Hepatic stellate cell (primary cell): ENCODE data around the gene UBLCP1.
"Not testable (repeated sequence)": the region's sequence is repeated elsewhere in the genome, so short reads cannot be mapped to it uniquely, and the experiment has no call there.

Experiments used
- DNase-seq: peaks from one replicate; pipeline ENCODE4 v3.0.0; 2011; ENCODE audit warnings: low spot score

UBLCP1 gene, protein sequence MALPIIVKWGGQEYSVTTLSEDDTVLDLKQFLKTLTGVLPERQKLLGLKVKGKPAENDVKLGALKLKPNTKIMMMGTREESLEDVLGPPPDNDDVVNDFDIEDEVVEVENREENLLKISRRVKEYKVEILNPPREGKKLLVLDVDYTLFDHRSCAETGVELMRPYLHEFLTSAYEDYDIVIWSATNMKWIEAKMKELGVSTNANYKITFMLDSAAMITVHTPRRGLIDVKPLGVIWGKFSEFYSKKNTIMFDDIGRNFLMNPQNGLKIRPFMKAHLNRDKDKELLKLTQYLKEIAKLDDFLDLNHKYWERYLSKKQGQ

DNA sequence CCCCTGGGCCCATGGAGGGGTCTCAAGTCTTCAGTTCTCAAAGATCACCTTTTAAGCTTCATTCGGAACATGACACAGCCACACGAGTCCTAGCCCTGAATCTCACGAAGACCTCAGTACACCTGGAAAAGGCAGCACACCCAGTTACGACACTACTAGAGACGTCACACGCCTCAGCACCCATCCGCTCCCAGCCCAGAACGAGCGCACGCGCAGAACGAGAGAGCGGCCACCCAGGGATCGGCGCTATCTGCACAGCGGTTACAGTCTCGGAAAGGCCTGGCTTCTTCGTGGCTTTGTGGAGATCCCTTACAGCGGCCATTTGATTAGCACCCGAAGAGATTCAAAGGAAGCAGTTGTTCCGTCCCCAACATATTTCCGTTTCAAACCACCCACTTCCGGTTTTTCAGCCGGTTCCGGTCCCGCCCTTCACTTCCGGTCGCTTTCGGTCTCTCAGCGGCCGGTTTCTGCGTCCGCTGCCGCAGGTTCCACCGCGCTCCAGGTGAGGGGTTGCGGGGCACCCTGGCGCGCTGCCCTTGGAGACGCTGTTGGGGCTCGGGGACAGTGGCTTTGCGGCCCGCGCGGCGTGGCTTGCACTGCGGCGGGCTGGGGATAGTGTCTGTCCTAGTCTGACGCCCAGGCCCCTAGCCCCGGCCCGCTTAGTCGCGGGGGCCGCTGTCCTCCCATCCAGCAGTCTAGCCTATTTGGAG lies at the start of gene UBLCP1:
Gene UBLCP1, plus strand, starts transcription at position 432 of the 710 bp plus-strand sequence. CDS start 5,626 bp downstream, outside the sequence.
- DNase-seq = peak; percentile 80

DNA sequence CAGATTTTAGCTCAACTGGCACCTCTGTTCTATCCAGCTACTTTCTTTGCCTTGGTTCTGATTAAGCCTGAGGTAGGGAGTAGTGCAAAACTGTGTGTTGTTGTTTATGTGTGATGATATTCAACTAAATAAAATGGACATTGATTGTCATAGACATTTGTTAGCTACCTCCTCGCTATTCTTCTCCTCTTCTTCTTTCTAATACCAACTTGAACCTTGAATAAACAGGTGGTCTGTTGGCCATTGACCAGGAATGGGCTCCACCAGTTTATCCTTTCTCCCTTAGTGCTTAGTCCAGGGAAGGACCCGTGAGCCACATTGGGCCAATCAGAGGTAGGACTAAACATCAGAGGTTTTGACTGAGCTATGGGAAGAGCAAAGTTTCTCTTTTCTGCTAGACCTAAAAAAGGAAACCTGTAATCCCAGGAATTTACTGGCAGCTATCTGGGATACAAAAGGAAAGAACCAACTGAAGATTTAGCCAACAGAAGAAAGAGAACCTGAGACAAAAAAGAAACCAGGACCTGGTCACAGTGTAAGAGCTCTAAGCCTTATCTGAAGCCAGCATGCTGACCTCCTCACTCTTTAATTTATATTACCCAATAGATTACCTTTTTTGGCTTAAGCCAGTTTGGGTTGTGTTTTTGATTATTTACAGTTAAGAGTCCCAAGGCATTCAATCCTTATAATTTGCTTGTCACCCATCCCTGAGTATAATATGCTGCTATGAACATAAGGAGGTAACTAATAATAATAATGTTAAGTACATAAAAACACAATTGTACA lies 48.4 kb upstream of the UBLCP1 start:
- no peak for DNase-seq

DNA sequence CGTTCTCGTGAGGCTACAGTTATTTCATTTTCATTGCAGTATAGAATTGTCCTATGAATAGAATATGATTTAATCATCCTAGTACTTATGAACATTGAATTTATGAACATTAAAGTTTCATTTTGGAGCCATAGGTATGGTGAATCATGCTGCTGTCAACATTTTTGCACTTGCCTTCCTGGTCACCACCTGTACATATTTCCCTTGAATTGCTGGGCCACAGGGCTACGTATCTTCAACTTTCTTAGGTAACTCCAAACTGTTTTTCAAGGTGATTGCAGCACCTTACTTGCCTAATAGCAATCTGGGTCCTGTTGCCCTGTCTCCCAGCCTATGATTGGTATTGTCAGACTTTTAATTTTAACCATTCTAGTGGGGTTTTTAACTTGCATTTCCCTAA lies 47.2 kb upstream of the UBLCP1 start:
- no peak for DNase-seq

DNA sequence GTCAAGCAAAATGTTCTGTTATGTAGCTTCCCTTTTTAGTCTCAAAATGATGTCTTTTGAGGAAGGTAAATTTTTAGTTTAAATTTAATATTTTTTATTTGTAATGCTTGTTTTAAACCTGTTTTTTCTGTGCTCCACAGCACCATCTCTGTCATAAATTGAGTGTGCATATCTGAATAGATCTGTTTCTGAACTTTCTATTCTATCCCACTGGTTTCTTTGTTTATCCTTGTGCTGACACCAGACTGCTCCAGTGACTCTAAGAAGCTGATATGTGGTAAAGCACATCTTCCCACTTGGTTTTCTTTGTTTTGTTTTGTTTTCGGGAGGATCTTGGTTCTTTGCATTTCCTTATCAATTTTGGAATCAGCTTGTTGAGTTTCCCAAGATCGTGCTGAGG lies 46.6 kb upstream of the UBLCP1 start:
- DNase-seq = no peak

DNA sequence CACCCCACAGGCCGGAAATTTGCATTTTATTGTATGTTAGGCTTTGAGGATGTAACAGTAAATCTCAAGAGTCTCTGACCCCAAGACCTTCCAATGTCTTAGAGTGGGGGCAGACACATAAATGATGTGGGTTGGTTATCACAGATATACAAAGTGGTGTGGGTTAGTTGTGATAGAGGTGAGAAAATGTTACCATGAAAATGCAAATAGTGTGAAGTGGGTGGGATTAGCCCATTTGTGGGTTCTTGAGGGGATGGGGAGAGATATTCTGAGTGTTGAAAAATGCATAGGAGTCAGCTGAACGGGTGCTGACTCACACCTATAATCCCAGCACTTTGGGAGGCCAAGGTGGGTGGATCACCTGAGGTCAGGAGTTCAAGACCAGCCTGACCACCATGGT lies 45.9 kb upstream of the UBLCP1 start:
- no peak for DNase-seq

DNA sequence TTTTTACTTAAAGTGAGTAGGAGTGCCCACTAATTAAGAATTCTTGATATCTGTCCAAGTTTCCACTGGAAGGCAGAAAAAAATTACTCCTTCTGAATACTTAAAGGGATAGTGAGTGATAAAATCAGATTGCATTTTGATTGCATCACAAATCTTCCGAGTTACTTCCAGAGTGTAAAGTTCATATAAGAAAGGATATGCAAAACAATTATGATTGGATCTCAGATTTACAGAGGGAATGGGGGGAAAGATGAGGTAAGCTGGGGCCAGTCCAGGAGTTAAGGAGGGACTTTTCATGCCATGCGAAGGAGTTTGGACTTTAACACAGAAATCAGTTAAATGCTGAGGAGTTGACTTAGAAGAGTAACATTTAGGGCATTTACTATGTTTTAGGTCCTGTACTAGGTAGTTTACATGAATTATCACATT lies 44.5 kb upstream of the UBLCP1 start:
- no peak for DNase-seq

DNA sequence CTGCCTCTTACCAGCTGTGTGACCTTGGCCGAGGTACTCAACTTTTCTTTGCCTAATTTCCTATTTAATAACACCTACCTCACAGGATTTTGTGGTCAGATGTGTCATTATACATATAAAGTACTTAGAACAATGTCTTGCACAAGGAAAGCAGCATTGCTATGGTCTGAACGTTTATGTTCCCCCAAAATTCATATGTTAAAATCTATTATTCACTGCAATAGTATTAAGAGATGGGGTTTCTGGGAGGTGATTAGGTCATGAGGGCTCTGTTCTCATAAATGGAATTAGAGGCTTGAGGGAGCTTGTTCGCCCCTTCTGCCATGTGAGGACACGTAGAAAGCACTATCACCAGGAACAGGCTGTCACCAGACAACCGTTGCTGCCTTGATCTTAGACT lies 42.9 kb upstream of the UBLCP1 start:
- no peak for DNase-seq

DNA sequence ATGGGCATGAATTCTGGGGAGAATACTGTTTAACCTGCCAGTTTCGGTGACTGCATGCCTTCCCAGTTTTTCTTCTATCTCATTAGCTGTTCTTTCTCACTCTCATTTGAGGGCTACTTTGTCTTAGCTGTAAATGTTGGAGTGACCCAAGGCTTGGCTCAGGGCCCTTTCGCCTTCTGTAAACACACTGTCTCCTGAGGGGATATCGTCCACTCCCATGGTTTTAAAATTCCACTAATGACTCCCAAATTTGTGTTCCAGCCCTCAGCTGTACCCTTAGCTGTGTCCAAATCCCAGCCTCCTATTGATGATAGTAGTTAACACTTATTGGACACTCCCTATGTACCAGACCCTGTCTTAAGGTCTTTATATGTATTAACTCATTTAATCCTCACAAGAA lies 39.6 kb upstream of the UBLCP1 start:
- DNase-seq = no peak

DNA sequence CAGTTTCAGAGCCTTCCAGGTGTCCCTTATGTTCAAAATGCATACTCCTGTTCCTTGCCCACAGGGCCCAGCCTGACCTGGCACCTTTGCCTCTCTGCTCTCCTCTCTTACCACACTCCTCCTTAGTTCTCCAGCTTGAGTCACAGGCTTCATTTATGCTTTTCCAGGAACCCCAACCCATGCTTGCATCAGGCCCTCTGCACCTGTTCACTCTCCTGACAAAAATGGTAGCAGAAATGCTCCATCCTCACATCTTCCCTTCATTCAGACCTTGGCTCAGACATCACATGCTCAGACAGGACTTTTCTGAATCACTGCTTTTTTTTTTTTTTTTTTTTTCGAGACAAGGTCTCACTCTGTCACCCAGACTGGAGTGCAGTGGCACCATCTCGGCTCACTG lies 38.6 kb upstream of the UBLCP1 start:
- no peak for DNase-seq

DNA sequence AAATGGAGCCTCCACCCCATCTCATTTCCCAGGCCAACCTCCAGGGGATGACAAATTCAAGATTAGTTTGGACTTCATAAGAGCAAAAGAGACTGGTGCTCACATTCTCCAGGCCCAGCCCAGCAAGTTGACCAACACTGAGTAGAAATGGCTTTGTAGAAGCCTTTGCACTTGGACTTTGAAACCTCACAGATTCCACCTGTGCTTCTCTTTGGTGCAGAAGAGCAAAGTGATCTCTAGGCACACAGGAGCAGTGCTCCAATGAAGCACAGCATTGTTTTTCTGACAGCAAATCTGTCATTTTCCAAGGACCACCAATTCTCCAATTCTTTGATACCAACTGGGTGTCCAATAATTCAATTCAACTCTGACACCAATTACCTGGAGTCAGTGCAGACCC lies 36.6 kb upstream of the UBLCP1 start:
- DNase-seq = no peak

DNA sequence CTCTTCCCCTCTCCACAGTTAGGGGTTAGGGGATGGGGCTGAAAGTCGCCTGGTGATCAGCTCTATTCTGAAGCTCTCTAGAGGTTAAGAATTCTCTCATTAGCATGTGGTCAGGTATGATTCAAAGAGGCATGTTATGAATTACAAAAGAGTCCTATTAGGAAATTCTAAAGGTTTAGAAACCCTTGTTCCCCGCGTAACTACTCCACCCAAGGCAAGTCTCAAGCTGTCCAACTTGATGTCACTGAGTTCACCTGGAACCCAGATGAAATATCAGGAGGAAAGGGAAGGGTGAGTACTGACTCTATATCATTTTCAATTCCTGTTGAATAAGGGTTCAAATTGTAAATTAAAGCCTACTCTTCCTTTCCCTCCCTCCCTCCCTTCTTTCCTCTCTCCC lies 35.6 kb upstream of the UBLCP1 start:
- no peak for DNase-seq

DNA sequence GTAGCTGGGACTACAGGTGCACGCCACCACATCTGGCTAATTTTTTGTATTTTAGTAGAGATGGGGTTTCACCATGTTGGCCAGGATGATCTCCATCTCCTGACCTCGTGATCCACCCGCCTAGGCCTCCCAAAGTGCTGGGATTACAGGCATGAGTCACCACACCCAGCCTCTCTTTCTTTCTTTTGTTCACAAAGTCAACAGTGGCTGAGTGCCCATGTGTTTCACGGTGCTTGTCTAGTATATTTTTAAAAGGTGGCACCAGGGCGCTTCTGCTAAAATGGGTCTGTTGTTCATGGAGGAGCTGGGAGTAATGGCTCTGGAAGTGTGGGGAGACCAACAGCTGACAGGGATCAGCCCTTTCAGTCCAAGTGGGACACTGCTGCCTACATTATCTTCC lies 35.0 kb upstream of the UBLCP1 start:
- not testable (repeated sequence) for DNase-seq

DNA sequence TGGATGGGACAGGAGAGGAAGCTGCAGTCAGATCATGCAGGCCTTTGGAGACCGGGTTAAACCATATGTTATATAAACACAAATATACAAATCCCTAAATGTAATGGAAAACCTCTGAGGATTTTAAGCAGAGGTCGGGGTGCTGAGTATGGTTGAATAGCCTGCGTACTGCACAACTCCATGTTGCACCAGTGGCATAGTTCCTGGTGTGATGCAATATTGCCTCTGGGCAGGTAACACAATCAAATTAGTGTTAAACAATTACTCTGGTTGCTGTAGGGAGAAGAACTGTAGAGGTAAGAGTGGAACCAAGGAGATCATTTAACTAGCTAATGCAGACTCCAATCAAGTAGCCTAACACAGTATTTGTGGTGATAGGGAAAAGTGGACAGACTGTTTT lies 32.4 kb upstream of the UBLCP1 start:
- DNase-seq = no peak

DNA sequence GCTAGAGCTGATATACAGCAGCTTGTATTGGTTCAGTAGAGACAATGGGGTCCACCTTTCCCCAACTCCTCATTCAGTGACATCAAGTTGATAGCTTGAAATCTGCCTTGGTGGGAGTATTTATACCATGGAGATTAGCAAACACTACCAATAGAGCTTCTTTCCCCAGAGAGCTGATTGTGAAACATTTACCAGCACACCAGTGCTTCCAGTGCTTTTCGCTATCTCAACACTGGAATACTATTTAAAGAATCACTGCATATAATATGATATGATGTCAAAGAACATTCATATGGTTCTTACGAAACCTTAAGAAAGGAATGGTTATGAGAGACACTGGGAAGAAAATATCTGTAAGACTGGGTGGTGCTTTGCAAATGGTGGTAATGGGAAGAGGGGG lies 31.9 kb upstream of the UBLCP1 start:
- DNase-seq = no peak

DNA sequence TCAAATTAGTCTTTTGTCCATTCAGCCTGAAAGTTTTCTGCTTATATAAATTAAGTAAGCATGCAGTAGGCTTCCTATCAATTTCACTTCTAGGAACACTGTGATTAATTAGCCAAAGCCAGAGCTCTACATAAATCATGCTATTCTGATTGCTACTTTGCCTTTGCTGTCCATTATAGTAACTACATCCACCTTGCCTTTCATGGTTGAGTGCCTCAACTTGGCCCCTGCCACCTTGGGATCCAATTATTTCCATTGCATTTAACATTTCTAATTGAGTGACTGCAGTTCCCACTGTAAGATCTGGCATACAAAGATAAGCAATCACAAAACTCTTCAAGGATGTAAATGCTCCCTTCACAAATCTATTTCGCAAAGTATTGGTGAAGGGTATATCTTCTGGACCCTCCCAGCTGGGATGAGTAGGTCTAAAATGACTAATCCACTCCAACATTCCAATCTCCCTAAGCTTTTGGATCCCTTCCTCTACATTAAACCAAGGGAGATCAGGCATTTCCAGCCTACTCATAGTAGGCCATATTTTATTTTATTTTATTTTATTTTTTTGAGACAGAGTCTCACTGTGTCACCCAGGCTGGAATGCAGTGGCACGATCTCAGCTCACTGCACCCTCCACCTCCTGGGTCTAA lies 27.1 kb upstream of the UBLCP1 start:
- DNase-seq = not testable (repeated sequence)

DNA sequence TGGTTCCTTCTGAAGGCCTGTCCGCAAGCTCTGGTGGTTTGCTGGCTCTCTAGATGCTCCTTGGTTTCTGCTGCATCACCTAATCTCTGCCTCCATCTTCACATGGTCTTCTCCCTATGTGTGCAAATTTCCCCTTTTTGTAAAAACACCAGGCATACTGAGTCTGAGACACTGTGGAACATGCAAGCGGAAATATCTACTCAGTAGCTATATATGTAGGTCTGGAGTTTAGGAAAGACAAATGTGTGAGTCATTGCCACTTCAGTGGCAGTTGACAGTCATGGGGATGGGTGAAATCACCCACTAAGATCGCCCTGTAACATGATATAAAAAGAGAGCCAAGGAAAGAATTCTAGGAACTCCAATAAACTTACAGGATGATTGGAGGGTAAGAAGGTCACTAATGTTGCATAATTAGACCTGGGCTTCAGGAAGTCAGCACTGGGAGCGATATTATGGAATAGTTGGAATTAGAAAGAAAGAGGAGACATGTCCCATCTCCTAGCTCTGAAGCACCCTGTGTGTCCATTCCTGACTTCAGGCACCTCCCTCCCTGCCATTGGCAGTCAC lies 22.7 kb upstream of the UBLCP1 start:
- no peak for DNase-seq

DNA sequence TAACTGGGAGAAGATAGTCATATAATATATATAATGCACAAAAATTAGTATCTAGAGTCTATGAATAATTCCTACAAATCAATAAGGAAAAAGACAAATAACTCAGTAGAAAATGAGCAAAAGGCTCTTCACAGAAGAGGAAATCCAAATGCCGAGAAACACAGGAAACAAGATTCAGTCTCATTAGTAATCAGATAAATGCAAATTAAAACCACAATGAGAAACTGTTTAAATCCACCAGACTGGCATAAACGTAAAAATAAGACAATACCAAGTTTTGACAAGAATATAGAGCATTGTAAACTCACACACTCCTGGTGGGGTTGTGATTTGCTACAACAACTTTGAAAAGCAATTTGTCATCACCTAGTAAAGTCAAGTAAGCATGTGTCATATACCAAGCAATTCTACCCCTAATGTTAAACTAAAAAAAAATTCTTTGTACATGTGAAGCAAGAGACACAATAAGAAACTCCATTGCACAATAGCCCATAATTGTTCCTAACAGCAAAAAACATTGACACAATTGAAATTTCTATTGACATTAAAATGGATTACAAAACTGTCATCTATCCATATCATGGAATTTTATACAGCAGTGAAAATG lies 21.0 kb upstream of the UBLCP1 start:
- no peak for DNase-seq

DNA sequence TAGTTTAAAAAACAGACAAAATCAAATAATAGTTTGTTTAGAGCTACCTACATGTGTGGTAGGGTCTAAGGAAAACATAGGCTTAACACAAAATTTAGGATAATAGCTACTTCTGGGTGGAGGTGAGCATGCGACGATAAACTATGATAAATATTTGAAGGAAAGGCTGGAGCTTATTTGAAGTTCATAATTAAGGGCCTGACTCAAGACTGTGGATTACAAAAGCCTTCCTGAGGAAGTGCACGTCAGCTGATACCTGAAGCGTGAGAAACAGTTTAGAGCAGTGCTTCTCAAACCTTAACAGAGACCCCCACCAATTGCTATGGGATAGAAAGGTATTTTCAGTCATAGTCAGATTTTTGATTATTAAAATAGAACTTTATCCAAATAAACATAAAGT lies 20.4 kb upstream of the UBLCP1 start:
- no peak for DNase-seq

DNA sequence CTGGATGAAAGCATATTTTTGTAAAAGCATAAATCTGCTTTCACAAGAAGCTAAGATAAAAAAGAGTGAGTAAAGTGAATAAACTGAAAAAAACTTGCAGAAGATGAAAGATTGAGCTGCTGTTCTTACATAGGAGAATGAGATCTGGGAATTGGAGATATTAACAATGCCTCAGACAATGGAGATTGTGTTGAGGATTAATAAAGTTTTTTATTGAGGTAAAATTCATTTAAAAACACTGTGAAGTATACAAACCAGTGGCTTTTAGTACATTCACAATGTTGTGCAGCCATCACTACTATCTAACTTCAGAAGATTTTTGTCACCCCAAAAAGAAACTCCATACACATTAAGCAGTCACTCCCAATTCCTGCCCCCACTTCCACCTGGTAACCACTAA lies 19.7 kb upstream of the UBLCP1 start:
- DNase-seq = no peak

DNA sequence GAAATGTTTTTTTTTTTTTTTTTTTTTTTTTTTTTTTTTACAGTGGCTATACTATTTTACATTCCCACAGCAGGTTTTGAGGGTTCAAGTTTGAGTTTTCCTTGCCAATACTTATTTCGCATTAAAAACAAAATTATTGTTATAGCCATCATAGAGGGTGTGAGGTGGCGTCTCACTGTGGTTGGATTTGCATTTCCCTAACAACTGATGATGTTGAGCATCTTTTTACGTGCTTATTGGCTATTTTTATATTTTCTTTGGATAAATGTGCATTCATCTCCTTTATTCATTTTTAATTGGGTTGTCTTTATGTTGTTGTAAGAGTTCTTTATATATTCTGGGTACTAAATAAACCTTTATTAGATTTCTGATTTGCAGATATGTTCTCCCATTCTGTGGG lies 18.9 kb upstream of the UBLCP1 start:
- no peak for DNase-seq

DNA sequence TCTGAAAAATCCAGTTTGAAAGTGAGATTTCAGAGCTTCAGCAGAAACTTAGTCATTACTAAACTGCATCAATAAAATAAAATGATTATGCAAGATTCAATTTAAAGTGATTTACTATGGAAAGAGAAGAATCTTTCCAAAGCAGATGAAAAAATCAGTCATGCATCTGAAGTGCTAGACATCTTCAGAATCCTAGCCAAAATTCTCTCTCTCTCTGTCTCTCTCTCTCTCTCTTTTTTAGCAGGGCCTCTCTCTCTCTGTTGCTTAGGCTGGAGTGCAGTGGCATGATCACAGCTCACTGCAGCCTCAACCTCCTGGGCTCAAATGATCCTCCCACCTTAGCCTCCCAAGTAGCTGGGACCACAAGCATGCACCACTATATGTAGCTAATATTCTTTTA lies 18.2 kb upstream of the UBLCP1 start:
- DNase-seq = no peak

DNA sequence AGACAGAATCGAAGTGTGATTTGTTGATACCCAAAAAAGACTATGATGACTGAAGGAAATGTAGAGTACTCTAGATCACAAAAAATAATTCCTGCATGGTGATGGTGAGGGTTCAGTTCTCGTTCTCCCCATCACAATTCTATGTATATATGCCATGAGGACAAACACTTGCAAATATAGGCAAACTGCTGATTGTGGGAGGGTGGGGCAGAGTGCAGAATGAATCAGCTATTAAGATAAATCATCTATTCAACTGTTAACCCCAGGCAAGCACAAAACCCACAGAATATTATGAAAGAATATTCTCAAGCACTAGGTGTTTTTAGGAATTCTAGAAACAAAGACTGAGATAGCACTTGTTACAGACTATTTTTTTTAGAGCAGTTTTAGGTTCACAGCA lies 13.9 kb upstream of the UBLCP1 start:
- DNase-seq = no peak
